ENCODE data around the gene CNP. TPM values are rescaled to one million over a fixed set of nuclear protein-coding genes. Genes with fewer than 3 reads are reported as not detected.

Gene CNP
- total and polyA plus RNA-seq, 4 experiments from 2014 or later: 23.6 to 36.9 (median 33.4) TPM

DNA sequence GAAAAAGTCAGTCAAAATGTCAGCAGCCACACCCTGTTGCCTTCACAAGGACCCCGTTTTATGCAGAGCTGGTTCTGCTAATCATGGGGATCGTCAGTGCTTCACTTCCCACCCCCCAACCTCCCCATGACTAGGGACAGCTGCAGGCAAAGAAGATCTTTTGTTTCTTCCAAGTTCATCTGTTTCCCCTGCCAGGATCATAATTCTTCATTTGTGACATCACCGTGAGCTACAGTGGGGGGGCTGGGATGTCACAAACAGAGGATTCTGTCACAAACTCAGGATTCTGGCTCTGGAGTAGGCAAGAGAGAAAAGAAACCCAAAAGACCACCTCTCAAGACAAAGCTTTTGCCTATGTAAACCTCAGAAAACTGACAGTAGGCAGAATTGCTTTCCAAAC is 26.0 kb downstream of the CNP start:
- H3K27ac Mint-ChIP-seq: peak overlapping the region in 3 of 7 donors; percentile 29 to 68 (median 56)
- no peaks in the 10 kb centered on the region for H3K9me3 ChIP-seq (ENCODE audit: control insufficient read depth in 1 of 2, low read length in 2 of 2)
- no peaks in the 10 kb centered on the region for H3K4me1 Mint-ChIP-seq
- DNase-seq: no peak
- no peaks in the 10 kb centered on the region for H3K27me3 Mint-ChIP-seq
- ChIA-PET POLR2A (ENCODE audit: partially characterized antibody) (no interaction called here), CTCF (ENCODE audit: partially characterized antibody) (no interaction called here)
- no peak overlapping the region for H3K4me3 Mint-ChIP-seq
- no peak overlapping the region for H3K27ac ChIP-seq (ENCODE audit: low read depth, low read length)
- H3K36me3 ChIP-seq (ENCODE audit: insufficient read depth, low read length): peaks cover 78% of the 10 kb centered on the region
- no peaks in the 10 kb centered on the region for H3K9me3 Mint-ChIP-seq
- H3K27me3 ChIP-seq (ENCODE audit: insufficient read depth, low read length): no peaks in the 10 kb centered on the region
- intact Hi-C loops (cut with micrococcal nuclease): no loop called here
- no peak overlapping the region for H3K4me3 ChIP-seq (ENCODE audit: low read length in 2 of 2)
- peaks cover 43 to 90% of the 10 kb centered on the region in 2 donors for H3K36me3 Mint-ChIP-seq
- no peaks in the 10 kb centered on the region for H3K4me1 ChIP-seq (ENCODE audit: insufficient read depth, low read length)

DNA sequence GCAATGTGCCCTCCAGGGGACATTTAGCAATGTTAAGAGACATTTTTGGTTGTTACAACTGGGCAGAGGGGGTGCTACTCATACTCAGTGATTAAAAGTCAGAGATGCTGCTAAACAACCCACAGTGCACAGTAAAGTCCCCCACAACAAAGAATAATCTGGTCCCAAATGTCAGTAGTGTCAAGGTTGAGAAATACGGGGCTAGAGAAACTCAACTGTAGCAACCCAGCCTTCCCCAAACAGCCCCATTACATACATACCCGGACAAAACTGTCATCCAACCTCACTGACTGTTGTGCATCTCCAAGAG is 30.2 kb downstream of the CNP start:
- no peak overlapping the region for H3K27ac Mint-ChIP-seq
- intact Hi-C loops (cut with micrococcal nuclease): no loop called here
- peaks cover 74% of the 10 kb centered on the region for H3K36me3 ChIP-seq (ENCODE audit: insufficient read depth, low read length)

DNA sequence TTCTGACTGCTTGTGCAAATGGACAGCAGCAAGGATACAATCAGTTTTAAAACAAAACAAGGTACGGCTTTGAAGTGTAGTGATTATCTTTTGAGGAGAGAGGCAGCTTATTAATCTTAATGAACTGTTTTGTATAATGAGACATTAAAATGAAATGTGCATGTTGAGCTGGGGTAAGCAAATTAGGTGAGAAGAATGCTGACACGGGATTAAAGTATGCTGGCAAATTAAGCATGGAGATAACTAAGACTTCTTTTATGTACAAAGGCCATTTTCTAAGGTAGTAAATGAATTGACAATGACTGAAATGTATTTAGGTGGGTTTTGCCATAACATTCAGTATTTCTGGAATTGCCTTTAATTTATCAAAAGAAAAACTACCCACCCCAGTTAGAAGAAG is 31.9 kb downstream of the CNP start:
- Histone ChIP-seq H3K36me3 (ENCODE audit: insufficient read depth, low read length) (peaks cover 69% of the 10 kb centered on the region), H3K9me3 (ENCODE audit: control insufficient read depth in 1 of 2, low read length in 2 of 2) (no peaks in the 10 kb centered on the region), H3K4me3 (ENCODE audit: low read length in 2 of 2) (no peak overlapping the region), H3K4me1 (ENCODE audit: insufficient read depth, low read length) (no peaks in the 10 kb centered on the region), H3K27me3 (ENCODE audit: insufficient read depth, low read length) (no peaks in the 10 kb centered on the region), H3K27ac (ENCODE audit: low read depth, low read length) (no peak overlapping the region)
- Mint-ChIP-seq H3K4me1 (peaks cover 6 to 13% (median 12%) of the 10 kb centered on the region in 4 donors), H3K36me3 (peaks cover 30 to 82% of the 10 kb centered on the region in 2 donors), H3K9me3 (no peaks in the 10 kb centered on the region), H3K27me3 (no peaks in the 10 kb centered on the region), H3K27ac (peak overlapping the region in 1 of 7 donors; percentile 70), H3K4me3 (no peak overlapping the region)
- ChIA-PET POLR2A (ENCODE audit: partially characterized antibody) (no interaction called here), CTCF (ENCODE audit: partially characterized antibody) (interaction anchor here (1.1 kb wide), 1 partner anchor 27 kb away, joined by 3 read pairs; no protein-coding TSS in a partner anchor)
- intact Hi-C loops (cut with micrococcal nuclease): no loop called here
- DNase-seq: no peak

More for the DNA sequence above, 30.2 kb downstream of the CNP start:
- Mint-ChIP-seq H3K4me3 (no peak overlapping the region), H3K9me3 (no peaks in the 10 kb centered on the region), H3K27me3 (no peaks in the 10 kb centered on the region), H3K36me3 (peaks cover 31 to 81% of the 10 kb centered on the region in 2 donors), H3K4me1 (peaks cover 0 to 4% (median 0%) of the 10 kb centered on the region in 4 donors)
- CTCF ChIA-PET (ENCODE audit: partially characterized antibody): no interaction called here
- Histone ChIP-seq H3K4me1 (ENCODE audit: insufficient read depth, low read length) (no peaks in the 10 kb centered on the region), H3K4me3 (ENCODE audit: low read length in 2 of 2) (no peak overlapping the region), H3K9me3 (ENCODE audit: control insufficient read depth in 1 of 2, low read length in 2 of 2) (no peaks in the 10 kb centered on the region), H3K27ac (ENCODE audit: low read depth, low read length) (no peak overlapping the region), H3K27me3 (ENCODE audit: insufficient read depth, low read length) (no peaks in the 10 kb centered on the region)
- DNase-seq: no peak
- POLR2A ChIA-PET (ENCODE audit: partially characterized antibody): no interaction called here

DNA sequence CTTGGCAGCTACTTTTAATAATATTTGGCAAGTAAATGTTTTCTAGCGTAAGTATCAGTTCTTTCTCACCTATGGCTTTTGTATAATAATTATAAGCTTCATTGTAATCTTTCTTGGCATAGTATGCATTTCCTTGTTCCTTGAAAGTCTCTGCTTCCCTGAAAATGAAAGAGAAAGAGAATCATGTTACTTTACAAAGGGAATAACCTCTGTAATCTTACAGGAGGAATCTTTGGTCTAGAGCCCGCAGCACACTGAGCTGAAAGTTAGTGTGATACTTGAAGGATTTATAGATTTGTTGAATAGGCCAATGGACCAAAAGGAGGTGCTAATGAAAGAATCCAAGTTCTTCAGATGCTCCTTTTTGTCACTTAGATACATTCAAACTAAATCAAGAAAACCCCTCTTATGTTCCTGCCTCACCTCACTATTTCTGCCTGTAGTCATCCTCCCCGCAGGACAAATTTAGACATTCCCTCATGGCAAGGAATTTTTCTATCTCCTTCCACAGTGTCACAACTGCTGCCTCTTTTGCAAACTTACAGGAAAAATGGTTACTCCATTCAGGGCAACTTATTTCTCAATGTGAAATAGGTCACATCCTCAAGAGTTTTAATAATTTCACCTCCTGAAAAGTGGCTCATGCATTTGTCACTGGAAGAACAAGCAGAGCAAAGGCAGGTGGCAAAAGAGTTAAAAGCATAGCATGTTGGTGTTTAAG is 34.0 kb downstream of the CNP start:
- H3K36me3 Mint-ChIP-seq: peaks cover 21 to 72% of the 10 kb centered on the region in 2 donors
- no peak overlapping the region for H3K4me3 Mint-ChIP-seq
- no peaks in the 10 kb centered on the region for H3K27me3 Mint-ChIP-seq
- Histone ChIP-seq H3K9me3 (ENCODE audit: control insufficient read depth in 1 of 2, low read length in 2 of 2) (no peaks in the 10 kb centered on the region), H3K4me1 (ENCODE audit: insufficient read depth, low read length) (no peaks in the 10 kb centered on the region), H3K27me3 (ENCODE audit: insufficient read depth, low read length) (no peaks in the 10 kb centered on the region), H3K27ac (ENCODE audit: low read depth, low read length) (no peak overlapping the region), H3K36me3 (ENCODE audit: insufficient read depth, low read length) (peaks cover 57% of the 10 kb centered on the region), H3K4me3 (ENCODE audit: low read length in 2 of 2) (no peak overlapping the region)
- H3K27ac Mint-ChIP-seq: peak overlapping the region in 1 of 7 donors; percentile 6
- ChIA-PET CTCF (ENCODE audit: partially characterized antibody) (interaction anchor here (1.2 kb wide), 1 partner anchor 17 kb away, joined by 4 read pairs; the partner anchor contains the start of gene DNAJC7), POLR2A (ENCODE audit: partially characterized antibody) (no interaction called here)
- peaks cover 18 to 27% (median 23%) of the 10 kb centered on the region in 4 donors for H3K4me1 Mint-ChIP-seq
- no peak for DNase-seq
- intact Hi-C loops (cut with micrococcal nuclease): no loop called here
- no peaks in the 10 kb centered on the region for H3K9me3 Mint-ChIP-seq

DNA sequence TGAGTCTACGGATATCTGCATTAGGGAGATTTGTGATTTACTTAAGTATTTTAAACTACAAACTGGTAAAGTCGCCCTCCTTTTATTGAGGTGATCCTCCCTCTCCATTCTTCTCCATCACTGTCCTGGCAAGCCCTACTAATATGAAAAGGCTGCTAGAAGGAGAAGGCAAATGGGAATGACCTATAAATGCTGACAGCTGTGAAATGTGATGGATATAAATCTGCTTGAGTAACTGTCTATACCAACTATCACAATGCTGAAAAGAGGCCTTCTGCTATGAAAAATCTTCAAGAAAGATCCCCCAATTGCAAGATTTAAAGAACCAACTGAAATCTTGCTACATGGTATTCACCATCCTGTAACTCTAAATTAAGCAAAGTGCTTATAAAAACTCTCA is 35.1 kb downstream of the CNP start:
- Mint-ChIP-seq H3K27ac (no peak overlapping the region), H3K4me3 (no peak overlapping the region), H3K27me3 (no peaks in the 10 kb centered on the region), H3K9me3 (no peaks in the 10 kb centered on the region), H3K4me1 (peaks cover 18 to 27% (median 23%) of the 10 kb centered on the region in 4 donors), H3K36me3 (peaks cover 17 to 61% of the 10 kb centered on the region in 2 donors)
- CTCF ChIA-PET (ENCODE audit: partially characterized antibody): interaction anchor here (1.8 kb wide), 1 partner anchor 23 kb away, joined by 4 read pairs; no protein-coding TSS in a partner anchor
- intact Hi-C loops (cut with micrococcal nuclease): no loop called here
- H3K4me3 ChIP-seq (ENCODE audit: low read length in 2 of 2): no peak overlapping the region
- no peaks in the 10 kb centered on the region for H3K27me3 ChIP-seq (ENCODE audit: insufficient read depth, low read length)
- POLR2A ChIA-PET (ENCODE audit: partially characterized antibody): no interaction called here
- no peaks in the 10 kb centered on the region for H3K9me3 ChIP-seq (ENCODE audit: control insufficient read depth in 1 of 2, low read length in 2 of 2)
- peaks cover 45% of the 10 kb centered on the region for H3K36me3 ChIP-seq (ENCODE audit: insufficient read depth, low read length)
- no peak overlapping the region for H3K27ac ChIP-seq (ENCODE audit: low read depth, low read length)
- DNase-seq: no peak
- H3K4me1 ChIP-seq (ENCODE audit: insufficient read depth, low read length): no peaks in the 10 kb centered on the region

DNA sequence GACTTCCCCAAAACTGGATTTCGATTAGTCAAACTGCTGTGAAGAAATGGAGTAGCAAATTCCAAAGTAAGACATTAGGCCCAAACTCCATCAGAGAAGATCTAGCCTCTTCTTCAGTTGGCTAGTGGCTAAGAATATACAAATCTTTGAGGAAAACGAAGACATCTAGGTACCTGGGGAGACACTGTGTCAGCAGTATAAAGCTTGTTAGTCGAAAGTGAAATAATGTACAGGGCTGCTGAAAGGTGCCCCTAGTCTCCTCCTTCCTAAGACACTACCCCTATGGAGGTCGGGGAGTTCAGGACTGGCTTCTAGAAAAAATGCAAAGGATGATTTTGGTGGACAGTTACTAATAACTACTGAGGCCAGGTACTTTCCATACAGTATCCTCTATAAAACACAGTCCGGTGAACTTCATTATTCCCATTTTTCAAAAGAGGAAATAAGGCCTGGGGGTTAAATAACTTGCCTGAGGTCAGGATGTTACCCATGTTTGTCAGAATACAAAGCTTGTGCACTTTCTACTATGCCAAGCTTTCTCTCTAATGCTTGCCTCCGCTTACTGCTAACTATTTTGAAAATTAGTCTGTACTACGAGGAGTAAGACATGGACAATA is 35.7 kb downstream of the CNP start:
- no peaks in the 10 kb centered on the region for H3K27me3 ChIP-seq (ENCODE audit: insufficient read depth, low read length)
- H3K27ac ChIP-seq (ENCODE audit: low read depth, low read length): no peak overlapping the region
- peaks cover 40% of the 10 kb centered on the region for H3K36me3 ChIP-seq (ENCODE audit: insufficient read depth, low read length)
- no peak overlapping the region for H3K4me3 Mint-ChIP-seq
- no peaks in the 10 kb centered on the region for H3K9me3 ChIP-seq (ENCODE audit: control insufficient read depth in 1 of 2, low read length in 2 of 2)
- no peak overlapping the region for H3K4me3 ChIP-seq (ENCODE audit: low read length in 2 of 2)
- no peaks in the 10 kb centered on the region for H3K27me3 Mint-ChIP-seq
- H3K4me1 ChIP-seq (ENCODE audit: insufficient read depth, low read length): no peaks in the 10 kb centered on the region
- H3K4me1 Mint-ChIP-seq: peaks cover 21 to 31% (median 26%) of the 10 kb centered on the region in 4 donors
- ChIA-PET CTCF (ENCODE audit: partially characterized antibody) (interaction anchor here (1.8 kb wide), 1 partner anchor 23 kb away, joined by 4 read pairs; no protein-coding TSS in a partner anchor), POLR2A (ENCODE audit: partially characterized antibody) (interaction anchor here (0.6 kb wide), 1 partner anchor 111 kb away, joined by 3 read pairs; no protein-coding TSS in a partner anchor)
- DNase-seq: no peak
- H3K36me3 Mint-ChIP-seq: peaks cover 17 to 59% of the 10 kb centered on the region in 2 donors
- H3K9me3 Mint-ChIP-seq: no peaks in the 10 kb centered on the region
- H3K27ac Mint-ChIP-seq: no peak overlapping the region
- intact Hi-C loops (cut with micrococcal nuclease): no loop called here

DNA sequence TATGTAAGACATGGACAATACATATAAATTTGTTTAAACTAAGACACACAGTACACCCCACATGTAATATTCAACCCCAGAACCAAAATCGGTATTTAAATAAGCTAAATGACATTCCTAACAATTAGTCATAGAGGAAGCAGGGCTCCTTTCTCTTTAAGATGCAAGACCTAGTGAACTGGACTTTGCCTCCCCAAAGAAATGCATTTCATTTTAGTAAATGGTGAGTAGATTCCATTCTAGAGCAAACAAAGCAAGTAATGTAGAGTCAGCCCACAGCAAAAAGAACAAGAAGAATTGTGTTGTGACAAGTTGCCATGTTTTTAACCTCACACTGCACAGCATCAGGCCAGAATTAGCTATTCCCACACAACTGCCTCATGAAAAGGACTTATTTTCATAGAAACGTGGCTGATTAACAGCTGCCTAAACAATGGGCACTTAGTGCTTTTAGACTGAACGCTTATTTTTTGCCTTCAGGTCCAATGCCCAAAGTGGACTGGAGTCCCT is 36.3 kb downstream of the CNP start:
- H3K4me3 Mint-ChIP-seq: no peak overlapping the region
- no peak for DNase-seq
- ChIA-PET POLR2A (ENCODE audit: partially characterized antibody) (interaction anchor here (0.6 kb wide), 1 partner anchor 112 kb away, joined by 3 read pairs; no protein-coding TSS in a partner anchor), CTCF (ENCODE audit: partially characterized antibody) (interaction anchor here (1.8 kb wide), 1 partner anchor 22 kb away, joined by 4 read pairs; no protein-coding TSS in a partner anchor)
- no peaks in the 10 kb centered on the region for H3K27me3 ChIP-seq (ENCODE audit: insufficient read depth, low read length)
- H3K36me3 Mint-ChIP-seq: peaks cover 17 to 54% of the 10 kb centered on the region in 2 donors
- no peaks in the 10 kb centered on the region for H3K27me3 Mint-ChIP-seq
- peaks cover 35% of the 10 kb centered on the region for H3K36me3 ChIP-seq (ENCODE audit: insufficient read depth, low read length)
- no peak overlapping the region for H3K4me3 ChIP-seq (ENCODE audit: low read length in 2 of 2)
- H3K4me1 ChIP-seq (ENCODE audit: insufficient read depth, low read length): no peaks in the 10 kb centered on the region
- intact Hi-C loops (cut with micrococcal nuclease): no loop called here
- no peak overlapping the region for H3K27ac Mint-ChIP-seq
- no peaks in the 10 kb centered on the region for H3K9me3 ChIP-seq (ENCODE audit: control insufficient read depth in 1 of 2, low read length in 2 of 2)
- no peak overlapping the region for H3K27ac ChIP-seq (ENCODE audit: low read depth, low read length)
- peaks cover 21 to 32% (median 27%) of the 10 kb centered on the region in 4 donors for H3K4me1 Mint-ChIP-seq
- no peaks in the 10 kb centered on the region for H3K9me3 Mint-ChIP-seq
